DMS153 (cell line): ENCODE data around the gene NOS1AP.

Source experiments
- DNase-seq: peaks from one replicate; lab custom pipeline; 2025; lab: John Stamatoyannopoulos, UW

NOS1AP gene

GRCh38 chr1:162386292-162387225, 317.1 kb downstream of the NOS1AP start:
- DNase-seq = no peak

- DNase-seq = no peak
These were observed 318.0 kb downstream of the NOS1AP start for GRCh38 chr1:162387226-162388082.

- no peak for DNase-seq
These were observed 318.6 kb downstream of the NOS1AP start for GRCh38 chr1:162388083-162388594.

GRCh38 chr1:162388615-162389014, 319.1 kb downstream of the NOS1AP start:
- no peak for DNase-seq

- DNase-seq = peak; percentile 71
These were observed 319.7 kb downstream of the NOS1AP start for GRCh38 chr1:162389021-162389818.

- no peak for DNase-seq
These were observed 320.5 kb downstream of the NOS1AP start for GRCh38 chr1:162389971-162390370.

- DNase-seq = no peak
These were observed 321.1 kb downstream of the NOS1AP start for GRCh38 chr1:162390396-162391185.

- peak; percentile 48 for DNase-seq
These were observed 322.5 kb downstream of the NOS1AP start for GRCh38 chr1:162391790-162392563.

GRCh38 chr1:162396201-162396906, 326.9 kb downstream of the NOS1AP start:
- DNase-seq = no peak

GRCh38 chr1:162397039-162397448, 327.6 kb downstream of the NOS1AP start:
- DNase-seq = no peak

GRCh38 chr1:162397943-162398560, 328.6 kb downstream of the NOS1AP start:
- no peak for DNase-seq

- DNase-seq = no peak
These were observed 329.6 kb downstream of the NOS1AP start for GRCh38 chr1:162398999-162399580.

- DNase-seq = no peak
These were observed 331.4 kb downstream of the NOS1AP start for GRCh38 chr1:162400790-162401355.

- no peak for DNase-seq
These were observed 335.2 kb downstream of the NOS1AP start for GRCh38 chr1:162404550-162405160.

GRCh38 chr1:162405800-162406199, 336.3 kb downstream of the NOS1AP start:
- no peak for DNase-seq

- DNase-seq = no peak
These were observed 337.3 kb downstream of the NOS1AP start for GRCh38 chr1:162406811-162407210.

- DNase-seq = no peak
These were observed 338.0 kb downstream of the NOS1AP start for GRCh38 chr1:162407539-162407938.

- DNase-seq = no peak
These were observed 342.5 kb downstream of the NOS1AP start, which contains the start of gene SH2D1B for GRCh38 chr1:162412002-162412401. SH2D1B (minus strand) TSS chr1:162412136; CDS start chr1:162412016, 120 bp downstream.
